ENCODE data around the gene ATXN3L. TPM values are rescaled to one million over a fixed set of nuclear protein-coding genes. Genes with fewer than 3 reads are reported as not detected.
"Not testable (repeated sequence)": the region's sequence is repeated elsewhere in the genome, so short reads cannot be mapped to it uniquely, and the experiment has no call there.

Gene ATXN3L
- polyA plus RNA-seq, 6 donors from 2014 or later = not detected

DNA sequence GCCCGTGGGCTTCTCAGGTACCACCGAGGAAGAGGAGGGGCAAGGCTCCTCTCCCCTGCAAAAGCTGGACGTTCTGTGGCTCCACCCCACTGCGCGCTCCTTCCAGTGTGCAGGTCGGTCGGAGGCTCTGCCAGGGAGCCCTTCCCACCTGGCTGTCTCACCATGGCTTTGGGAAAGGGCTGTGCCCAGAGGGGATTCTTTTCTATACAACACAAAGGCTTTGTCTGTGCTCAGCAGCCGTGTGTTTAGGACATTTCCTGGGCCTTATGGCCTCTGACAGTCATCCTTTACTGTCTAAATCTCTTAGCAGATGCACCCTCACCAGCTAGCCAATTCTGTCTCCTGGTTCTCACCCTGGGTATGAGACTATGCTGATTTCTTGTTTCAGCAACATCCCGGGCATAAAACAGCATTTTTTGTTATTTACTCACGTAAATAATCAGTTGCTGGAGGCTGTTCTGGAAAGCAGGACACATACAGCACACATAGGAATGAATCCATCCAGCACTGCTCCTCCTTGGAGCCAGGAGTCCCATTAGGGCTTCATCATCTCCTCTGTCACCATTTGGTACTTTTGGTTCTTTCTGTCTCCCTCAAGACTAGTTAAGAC, 20.4 kb upstream of the ATXN3L start:
- Mint-ChIP-seq H3K27ac (peak overlapping the region in 1 of 6 donors; percentile 65), H3K36me3 (peaks cover 5 to 11% of the 10 kb centered on the region in 2 donors), H3K9me3 (peaks cover 0 to 36% (median 15%) of the 10 kb centered on the region in 7 donors), H3K4me3 (no peak overlapping the region), H3K4me1 (peaks cover 0 to 18% (median 6%) of the 10 kb centered on the region in 3 donors), H3K27me3 (peaks cover 0 to 8% (median 0%) of the 10 kb centered on the region in 3 donors)
- DNase-seq (no peak), ATAC-seq (ENCODE audit: low read depth in 2 of 2) (no peak)

DNA sequence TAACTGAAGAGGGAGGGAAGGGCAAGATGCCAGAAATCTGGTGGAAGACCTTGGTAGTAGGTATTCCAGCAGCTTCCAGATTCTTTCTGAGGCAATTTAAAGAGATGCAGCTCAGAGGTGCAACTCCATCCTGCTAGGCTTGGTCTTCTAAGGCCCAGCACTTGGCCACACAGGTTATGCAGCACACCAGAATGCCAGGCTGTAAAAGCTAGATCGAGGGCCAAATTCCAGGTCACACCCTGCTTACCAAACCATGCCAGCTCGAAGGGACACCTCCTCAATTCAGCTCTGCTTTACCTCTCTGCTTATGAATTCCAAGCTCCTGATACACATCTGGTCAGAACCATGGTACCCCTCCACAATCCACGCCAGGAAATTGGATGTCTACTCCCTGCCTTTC, 19.8 kb upstream of the ATXN3L start:
- Mint-ChIP-seq H3K9me3 (peaks cover 0 to 29% (median 9%) of the 10 kb centered on the region in 7 donors), H3K36me3 (peaks cover under 1 to 8% of the 10 kb centered on the region in 2 donors), H3K4me3 (peak overlapping the region in 1 of 8 donors; percentile 30), H3K27ac (peak overlapping the region in 1 of 6 donors; percentile 22), H3K27me3 (peaks cover 0 to 8% (median 0%) of the 10 kb centered on the region in 3 donors), H3K4me1 (peaks cover 0 to 12% (median 0%) of the 10 kb centered on the region in 3 donors)
- ATAC-seq (ENCODE audit: low read depth in 2 of 2) = no peak
- DNase-seq = no peak

DNA sequence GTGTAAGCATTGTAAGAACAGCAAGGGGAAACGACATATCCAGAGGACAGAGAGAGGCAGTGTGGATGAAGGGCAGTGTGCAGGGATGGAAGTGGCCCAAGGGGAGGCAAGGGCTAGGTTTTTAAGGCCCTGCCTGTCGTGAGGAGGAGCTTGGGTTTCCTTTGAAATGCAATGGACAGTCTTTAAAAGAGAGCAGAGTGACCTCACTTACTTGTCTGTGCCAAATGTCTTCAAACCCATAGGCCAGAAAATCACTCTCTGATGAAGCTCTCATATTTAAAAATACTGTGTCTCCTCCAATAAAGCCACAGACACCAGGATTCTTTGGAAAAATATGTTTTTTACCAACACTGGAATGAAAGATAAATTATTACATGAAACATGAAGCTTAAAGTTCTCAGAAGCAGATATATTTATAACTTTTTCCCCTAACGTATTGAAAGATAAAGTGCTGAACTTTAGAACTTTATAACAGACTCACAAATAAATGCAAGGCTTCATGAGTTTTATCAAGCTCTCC, 19.2 kb upstream of the ATXN3L start:
- no peak for ATAC-seq (ENCODE audit: low read depth in 2 of 2)

DNA sequence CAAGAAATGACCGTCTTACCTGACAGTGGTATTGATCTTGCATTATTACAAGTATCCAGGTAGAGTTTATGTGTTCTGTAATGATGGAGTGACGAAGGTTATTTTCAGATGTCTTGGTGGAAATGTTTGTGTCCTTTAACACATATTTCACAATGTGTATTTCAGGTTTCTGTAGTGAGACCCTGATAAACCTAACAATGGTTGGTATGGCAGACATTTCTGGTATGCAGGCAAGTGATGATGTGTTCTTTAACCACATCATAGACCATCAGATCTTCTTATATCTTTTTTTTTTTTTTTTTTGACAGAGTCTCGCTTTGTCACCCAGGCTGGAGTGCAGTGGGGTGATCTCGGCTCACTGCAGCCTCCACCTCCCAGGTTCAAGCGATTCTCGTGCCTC, 14.6 kb upstream of the ATXN3L start:
- H3K4me1 Mint-ChIP-seq = peaks cover 0 to 4% (median 0%) of the 10 kb centered on the region in 3 donors
- no peaks in the 10 kb centered on the region for H3K27me3 Mint-ChIP-seq
- ATAC-seq (ENCODE audit: low read depth in 2 of 2) = no peak
- H3K4me3 Mint-ChIP-seq = no peak overlapping the region
- H3K9me3 Mint-ChIP-seq = peaks cover 0 to 16% (median 3%) of the 10 kb centered on the region in 7 donors
- H3K36me3 Mint-ChIP-seq = no peaks in the 10 kb centered on the region
- no peak overlapping the region for H3K27ac Mint-ChIP-seq
- no peak for DNase-seq

More for the DNA sequence above, 19.2 kb upstream of the ATXN3L start:
- Mint-ChIP-seq H3K4me3 (no peak overlapping the region), H3K27ac (peak overlapping the region in 2 of 6 donors; percentile 22 to 60), H3K9me3 (peaks cover 0 to 25% (median 9%) of the 10 kb centered on the region in 7 donors), H3K27me3 (peaks cover 0 to 8% (median 0%) of the 10 kb centered on the region in 3 donors), H3K4me1 (peaks cover 0 to 12% (median 0%) of the 10 kb centered on the region in 3 donors), H3K36me3 (peaks cover 0 to 8% of the 10 kb centered on the region in 2 donors)
- DNase-seq = no peak

DNA sequence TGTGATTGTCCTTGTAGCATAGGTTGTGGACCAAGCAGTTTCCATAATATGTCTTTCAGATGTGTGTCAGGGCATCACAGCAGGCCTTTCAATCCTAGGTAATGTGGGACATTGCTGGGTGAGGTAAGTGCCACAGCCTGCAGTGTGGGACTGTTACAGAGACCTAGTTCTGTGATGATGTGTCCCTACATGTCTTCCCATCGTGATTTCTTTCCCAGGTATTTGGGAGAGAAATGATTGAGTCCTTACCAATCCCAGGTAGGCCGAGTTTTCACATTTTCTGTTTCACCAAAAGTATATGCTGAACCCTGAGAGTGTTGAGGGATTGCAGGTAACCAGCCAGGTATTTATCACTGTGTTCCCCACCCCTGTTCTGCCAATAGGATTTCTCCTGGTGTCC, 10.6 kb upstream of the ATXN3L start:
- ATAC-seq (ENCODE audit: low read depth in 2 of 2) = no peak
- peaks cover 0 to 13% (median 3%) of the 10 kb centered on the region in 7 donors for H3K9me3 Mint-ChIP-seq
- H3K36me3 Mint-ChIP-seq = no peaks in the 10 kb centered on the region
- DNase-seq = no peak
- peaks cover 0 to 15% (median 0%) of the 10 kb centered on the region in 3 donors for H3K4me1 Mint-ChIP-seq
- no peak overlapping the region for H3K4me3 Mint-ChIP-seq
- H3K27ac Mint-ChIP-seq = peak overlapping the region in 1 of 6 donors; percentile 20
- H3K27me3 Mint-ChIP-seq = no peaks in the 10 kb centered on the region

DNA sequence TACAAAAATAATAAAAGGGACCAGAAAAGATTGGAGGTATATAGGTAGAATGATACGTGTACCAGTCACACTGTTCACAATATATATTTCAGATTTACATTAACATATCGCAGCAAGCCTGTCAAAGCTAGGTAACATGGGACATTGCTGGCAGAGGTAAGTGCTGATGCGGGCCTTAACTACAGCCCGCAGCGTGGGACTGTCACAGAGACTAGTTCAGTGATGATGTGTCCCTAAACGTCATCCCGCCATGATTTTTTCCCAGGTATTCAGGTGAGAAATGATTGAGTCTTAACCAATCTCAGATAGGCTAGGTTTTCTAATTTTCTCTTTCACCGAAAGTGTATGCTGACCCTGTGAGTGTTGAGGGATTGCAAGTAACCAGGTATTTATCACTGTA, 7.8 kb upstream of the ATXN3L start:
- Mint-ChIP-seq H3K27ac (no peak overlapping the region), H3K27me3 (no peaks in the 10 kb centered on the region), H3K4me1 (peaks cover 0 to 15% (median 0%) of the 10 kb centered on the region in 3 donors), H3K36me3 (no peaks in the 10 kb centered on the region), H3K4me3 (no peak overlapping the region), H3K9me3 (peaks cover 0 to 11% (median 3%) of the 10 kb centered on the region in 7 donors)
- ATAC-seq (ENCODE audit: low read depth in 2 of 2) = no peak
- DNase-seq = no peak

DNA sequence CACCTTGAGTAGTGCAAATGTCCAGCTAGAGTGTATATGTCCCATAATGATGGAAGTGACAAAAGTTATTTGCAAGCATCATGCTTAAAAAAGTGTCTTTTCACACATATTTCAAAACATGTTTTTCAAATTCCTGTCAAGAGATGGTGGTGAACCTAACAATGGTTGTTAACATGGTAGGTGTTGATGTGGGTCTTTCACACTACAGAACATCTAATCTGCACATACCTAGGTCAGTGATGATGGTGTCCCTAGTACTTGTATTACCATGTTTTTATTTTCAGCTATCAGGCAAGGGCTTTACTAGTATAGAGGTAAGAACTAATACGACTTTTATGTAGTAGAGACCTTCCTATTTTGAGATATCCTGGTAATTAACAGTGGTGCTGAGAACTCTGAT, 3.4 kb upstream of the ATXN3L start:
- Mint-ChIP-seq H3K9me3 (peaks cover 0 to 18% (median 6%) of the 10 kb centered on the region in 7 donors), H3K27me3 (no peaks in the 10 kb centered on the region)

DNA sequence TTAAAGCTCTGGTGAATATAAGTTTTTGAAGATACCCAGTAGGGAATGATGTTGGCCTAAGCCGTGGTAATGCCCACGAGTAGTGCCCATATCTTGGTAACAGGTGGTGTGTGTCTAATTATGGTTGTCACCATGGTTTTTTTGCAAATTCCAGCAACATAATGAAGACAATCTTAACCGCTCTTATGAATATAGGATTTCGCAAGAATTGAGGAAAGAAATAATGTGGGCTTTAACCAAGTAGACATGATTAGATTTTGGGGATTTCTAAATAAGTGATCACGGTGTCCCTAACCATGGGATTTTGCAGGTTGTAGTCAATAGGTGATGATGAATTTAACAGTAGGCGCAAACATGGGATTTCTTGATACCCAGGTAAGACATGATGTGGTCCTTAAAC, 2.5 kb downstream of the ATXN3L start:
- Mint-ChIP-seq H3K4me1 (peaks cover 0 to 4% (median 0%) of the 10 kb centered on the region in 3 donors), H3K9me3 (peaks cover 0 to 24% (median 15%) of the 10 kb centered on the region in 7 donors), H3K4me3 (no peak overlapping the region), H3K27ac (no peak overlapping the region), H3K27me3 (no peaks in the 10 kb centered on the region), H3K36me3 (no peaks in the 10 kb centered on the region)
- ATAC-seq (ENCODE audit: low read depth in 2 of 2) (no peak), DNase-seq (no peak)

More for the DNA sequence above, 3.4 kb upstream of the ATXN3L start:
- ATAC-seq (ENCODE audit: low read depth in 2 of 2) = no peak
- Mint-ChIP-seq H3K4me3 (no peak overlapping the region), H3K36me3 (no peaks in the 10 kb centered on the region), H3K27ac (no peak overlapping the region), H3K4me1 (no peaks in the 10 kb centered on the region)
- no peak for DNase-seq

DNA sequence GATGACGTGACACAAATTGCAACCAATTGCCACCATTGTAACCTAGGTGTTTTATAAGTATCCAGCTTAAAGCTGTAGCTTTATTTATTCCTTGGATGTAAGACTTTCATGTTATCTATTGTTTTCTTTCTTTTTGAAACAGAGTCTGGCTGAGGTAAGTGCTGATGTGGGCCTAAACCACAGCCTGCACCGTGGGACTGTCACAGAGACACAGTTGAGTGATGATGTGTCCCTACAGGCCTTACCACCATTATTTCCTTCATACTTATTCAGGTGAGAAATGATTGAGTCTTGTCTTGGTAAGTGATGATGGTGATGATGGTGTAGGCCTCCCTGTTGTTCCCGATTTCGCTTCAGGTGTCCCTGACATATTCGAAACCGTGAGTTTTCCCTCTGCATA, 8.3 kb downstream of the ATXN3L start:
- H3K27me3 Mint-ChIP-seq = no peaks in the 10 kb centered on the region
- peak overlapping the region in 2 of 6 donors; percentile 12 to 77 for H3K27ac Mint-ChIP-seq
- ATAC-seq (ENCODE audit: low read depth in 2 of 2) (peak; percentile 42 to 56), DNase-seq (no peak)
- peaks cover 5 to 16% (median 12%) of the 10 kb centered on the region in 3 donors for H3K4me1 Mint-ChIP-seq
- peak overlapping the region in 2 of 8 donors; percentile 2 to 51 for H3K4me3 Mint-ChIP-seq
- no peaks in the 10 kb centered on the region for H3K36me3 Mint-ChIP-seq
- H3K9me3 Mint-ChIP-seq = peaks cover 0 to 17% (median 5%) of the 10 kb centered on the region in 7 donors

DNA sequence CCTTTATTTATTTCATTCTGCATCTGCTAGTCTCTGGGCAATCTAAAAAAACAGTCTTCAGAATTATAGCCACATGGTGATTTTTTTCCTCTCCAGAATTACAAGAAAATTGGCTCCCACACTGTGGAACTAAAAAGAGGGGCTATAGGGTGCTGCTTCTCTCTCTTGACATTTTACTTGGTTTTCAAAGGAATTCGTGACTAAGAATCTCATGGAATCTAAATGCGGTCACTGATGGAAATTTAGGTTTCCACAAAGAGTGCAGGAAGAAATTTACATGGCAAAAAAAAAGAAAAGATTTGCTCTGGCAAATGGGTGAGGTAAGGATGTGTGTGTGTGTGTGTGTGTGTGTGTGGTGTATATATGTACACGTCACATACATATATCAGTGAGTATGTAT, 10.2 kb downstream of the ATXN3L start:
- ATAC-seq (ENCODE audit: low read depth in 2 of 2) (no peak), DNase-seq (no peak)
- Mint-ChIP-seq H3K9me3 (peaks cover 0 to 17% (median 3%) of the 10 kb centered on the region in 7 donors), H3K27ac (no peak overlapping the region), H3K27me3 (no peaks in the 10 kb centered on the region), H3K4me3 (no peak overlapping the region), H3K36me3 (no peaks in the 10 kb centered on the region), H3K4me1 (peaks cover 5 to 13% (median 12%) of the 10 kb centered on the region in 3 donors)

DNA sequence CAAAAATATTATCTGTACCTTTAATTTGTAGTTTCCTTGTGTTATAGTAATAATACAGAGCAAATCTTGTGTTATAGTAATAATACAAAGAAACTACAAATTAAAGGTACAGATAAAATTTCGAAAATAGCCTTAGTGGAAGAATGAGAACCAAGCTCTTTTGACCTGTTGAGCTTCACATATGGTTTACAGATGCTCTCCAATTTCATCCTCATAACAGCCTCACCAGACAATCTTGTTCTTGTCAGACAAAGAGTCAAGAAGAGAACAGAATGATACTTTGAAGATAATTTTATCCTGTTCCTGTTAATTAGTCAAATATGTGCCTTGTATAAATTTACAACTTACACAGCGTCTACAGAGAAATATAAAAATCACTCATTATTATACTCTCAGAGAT, 12.8 kb downstream of the ATXN3L start:
- Mint-ChIP-seq H3K9me3 (peaks cover 0 to 11% (median 3%) of the 10 kb centered on the region in 7 donors), H3K36me3 (no peaks in the 10 kb centered on the region), H3K27ac (no peak overlapping the region), H3K4me1 (peaks cover 5 to 19% (median 8%) of the 10 kb centered on the region in 3 donors), H3K4me3 (no peak overlapping the region), H3K27me3 (peaks cover 0 to 10% (median 0%) of the 10 kb centered on the region in 3 donors)
- no peak for ATAC-seq (ENCODE audit: low read depth in 2 of 2)
- DNase-seq = no peak

DNA sequence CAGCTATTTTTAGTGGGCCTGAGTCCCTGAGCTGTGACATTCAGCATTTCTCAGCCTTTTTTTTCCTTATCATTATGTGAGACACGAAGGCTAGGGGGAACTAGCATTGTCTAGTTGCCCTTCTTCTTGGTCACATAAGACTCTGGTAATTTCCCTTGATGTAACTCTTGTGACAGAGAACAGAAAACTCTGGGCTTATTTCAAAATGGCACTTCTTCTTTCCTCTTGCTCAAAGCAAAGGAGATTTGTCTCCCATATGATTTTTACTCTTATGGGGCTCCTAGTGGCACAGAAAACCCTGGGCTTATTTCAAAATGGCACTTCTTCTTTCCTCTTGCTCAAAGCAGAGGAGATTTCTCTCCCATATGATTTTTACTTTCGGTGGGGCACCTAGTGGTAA, 14.7 kb downstream of the ATXN3L start:
- no peak for DNase-seq
- Mint-ChIP-seq H3K9me3 (peaks cover 0 to 2% (median 0%) of the 10 kb centered on the region in 7 donors), H3K4me3 (no peak overlapping the region), H3K27me3 (peaks cover 0 to 10% (median 0%) of the 10 kb centered on the region in 3 donors), H3K4me1 (peaks cover 0 to 13% (median 0%) of the 10 kb centered on the region in 3 donors), H3K36me3 (no peaks in the 10 kb centered on the region), H3K27ac (peak overlapping the region in 1 of 6 donors; percentile 47)
- ATAC-seq (ENCODE audit: low read depth in 2 of 2) = no peak

DNA sequence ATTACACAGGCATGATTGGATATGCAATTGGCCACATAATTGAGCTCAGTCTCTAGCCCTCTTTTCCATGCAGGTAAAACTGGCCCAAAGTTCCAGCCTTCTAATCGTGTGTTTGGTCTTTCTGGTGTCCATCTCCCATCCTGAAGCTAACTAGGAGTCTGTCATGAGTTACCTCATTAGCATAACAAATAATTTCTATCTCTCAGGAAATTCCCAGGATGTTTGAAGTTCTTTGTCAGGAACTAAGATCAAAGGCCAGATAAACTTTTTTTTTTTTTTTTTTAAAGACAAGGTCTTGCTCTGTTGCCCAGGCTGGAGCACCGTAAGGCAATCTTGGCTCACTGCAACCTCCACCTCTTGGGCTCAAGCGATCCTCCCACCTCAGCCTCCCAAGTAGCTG, 15.8 kb downstream of the ATXN3L start:
- H3K4me1 Mint-ChIP-seq = peaks cover 0 to 13% (median 0%) of the 10 kb centered on the region in 3 donors

DNA sequence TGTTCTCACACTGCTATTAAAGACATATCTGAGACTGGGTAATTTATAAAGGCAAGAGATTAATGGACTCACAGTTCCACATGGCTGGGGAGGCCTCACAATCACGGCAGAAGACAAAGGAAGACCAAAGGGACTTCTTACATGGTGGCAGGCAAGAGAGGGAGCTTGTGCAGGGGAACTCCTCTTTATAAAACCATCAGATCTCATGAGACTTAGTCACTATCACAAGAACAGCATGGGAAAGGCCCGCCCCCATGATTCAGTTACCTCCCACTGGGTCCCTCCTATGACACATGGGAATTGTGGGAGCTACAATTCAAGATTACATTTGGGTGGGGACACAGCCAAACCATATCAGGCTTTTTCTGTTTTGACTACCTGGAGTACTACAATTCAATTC, 16.6 kb downstream of the ATXN3L start:
- H3K9me3 Mint-ChIP-seq; DNase-seq; H3K36me3 Mint-ChIP-seq; ATAC-seq (ENCODE audit: low read depth in 2 of 2); H3K27me3 Mint-ChIP-seq; H3K4me3 Mint-ChIP-seq; H3K27ac Mint-ChIP-seq: not testable (repeated sequence)
- H3K4me1 Mint-ChIP-seq = peaks cover 0 to 13% (median 0%) of the 10 kb centered on the region in 3 donors

More for the DNA sequence above, 15.8 kb downstream of the ATXN3L start:
- Mint-ChIP-seq H3K36me3 (no peaks in the 10 kb centered on the region), H3K4me3 (no peak overlapping the region), H3K9me3 (peaks cover 0 to 2% (median 0%) of the 10 kb centered on the region in 7 donors), H3K27me3 (peaks cover 0 to 10% (median 0%) of the 10 kb centered on the region in 3 donors), H3K27ac (no peak overlapping the region)
- no peak for ATAC-seq (ENCODE audit: low read depth in 2 of 2)
- no peak for DNase-seq
